ENCODE measurements around the gene SIVA1. TPM values are rescaled to one million over a fixed set of nuclear protein-coding genes. Genes with fewer than 3 reads are reported as not detected.
A peak's percentile ranks its signal among the peaks of the same experiment; 100 is the strongest.

The SIVA1 gene
- total RNA-seq, 2 donors from 2014 or later, result 137 to 238 TPM

DNA sequence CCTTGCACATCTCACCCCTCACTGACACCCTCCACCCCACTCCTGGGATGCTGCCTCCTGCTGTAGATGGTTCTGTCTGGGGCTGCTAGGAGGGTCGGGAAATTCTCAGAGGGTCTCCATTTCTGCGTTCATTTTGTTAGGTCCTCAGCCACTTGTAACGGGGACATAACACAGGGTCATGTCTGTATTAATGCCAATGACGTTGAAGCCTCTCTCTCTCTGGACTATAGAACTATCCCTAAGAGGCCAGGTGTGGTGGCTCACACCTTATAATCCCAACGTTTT is 14.6 kb downstream of the SIVA1 start:
- H3K9me3 ChIP-seq, result peaks cover 0 to 7% of the 10 kb centered on the region in 2 donors
- H3K27ac ChIP-seq, result no peak overlapping the region
- H3K4me1 ChIP-seq, result peaks cover 0 to 11% of the 10 kb centered on the region in 2 donors
- DNase-seq (ENCODE audit: low spot score), result no peak
- H3K27me3 ChIP-seq, result no peaks in the 10 kb centered on the region
- no peak for TF ChIP-seq CTCF (IDR thresholded peaks at IDR 0.05)
- H3K4me3 ChIP-seq, result no peak overlapping the region
- peaks cover 19% of the 10 kb centered on the region for H3K36me3 ChIP-seq

DNA sequence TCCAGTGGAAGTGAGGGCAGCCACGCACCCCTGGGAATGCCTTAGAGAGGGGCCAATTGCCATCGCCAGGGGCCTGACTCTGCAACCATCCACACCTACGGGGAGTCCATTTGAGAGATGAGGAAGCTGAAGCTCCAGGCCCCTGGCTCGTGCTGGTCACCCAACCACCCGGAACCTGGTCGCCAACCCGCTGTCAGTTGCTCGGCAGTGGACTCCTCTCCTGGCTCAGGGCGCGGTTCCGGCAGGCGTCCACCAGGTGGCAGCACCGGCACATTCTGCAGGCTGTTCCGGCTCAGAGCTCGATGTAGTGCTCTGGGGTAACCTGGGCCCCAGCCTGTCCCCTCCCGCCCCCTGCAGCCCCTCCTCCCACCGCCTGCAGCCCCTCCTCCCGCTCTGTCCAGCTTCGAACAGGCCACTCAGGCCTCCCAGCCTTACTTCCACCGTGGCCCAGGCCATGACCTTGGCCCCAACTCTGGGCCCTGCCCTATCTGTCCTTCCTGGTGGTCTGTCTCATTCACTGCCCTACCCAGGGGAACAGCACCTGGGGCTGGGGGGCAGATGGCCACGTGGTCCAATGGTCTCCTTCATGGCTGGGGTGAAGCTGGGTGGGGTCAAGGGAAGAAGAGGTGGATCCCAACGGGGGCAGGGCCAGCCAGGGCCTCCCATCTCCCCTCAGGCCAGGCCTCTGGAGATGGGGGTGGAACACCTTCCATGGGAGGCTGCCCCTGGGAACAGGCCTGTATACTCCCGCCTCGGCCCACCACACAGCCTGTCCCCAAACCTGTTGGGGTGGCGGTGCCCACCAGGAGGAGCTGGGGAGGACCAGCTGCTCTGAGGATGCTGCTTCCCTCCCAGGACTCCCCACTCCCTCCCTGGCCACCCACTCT is 15.7 kb downstream of the SIVA1 start:
- TF ChIP-seq CTCF (IDR thresholded peaks at IDR 0.05), result peak; percentile 96 to 98
- Histone ChIP-seq H3K27ac (peak overlapping the region in 1 of 2 donors; percentile 1), H3K9me3 (peaks cover 0 to 7% of the 10 kb centered on the region in 2 donors), H3K27me3 (no peaks in the 10 kb centered on the region), H3K36me3 (peaks cover 30% of the 10 kb centered on the region), H3K4me3 (no peak overlapping the region), H3K4me1 (peaks cover 0 to 11% of the 10 kb centered on the region in 2 donors)
- DNase-seq (ENCODE audit: low spot score), result peak; percentile 93

- no peak for TF ChIP-seq CTCF (IDR thresholded peaks at IDR 0.05)
- no peak overlapping the region for H3K27ac ChIP-seq
- DNase-seq (ENCODE audit: low spot score), result no peak
- peaks cover 0 to 11% of the 10 kb centered on the region in 2 donors for H3K4me1 ChIP-seq
- peaks cover 0 to 7% of the 10 kb centered on the region in 2 donors for H3K9me3 ChIP-seq
- H3K4me3 ChIP-seq, result no peak overlapping the region
- H3K27me3 ChIP-seq, result no peaks in the 10 kb centered on the region
- H3K36me3 ChIP-seq, result peaks cover 32% of the 10 kb centered on the region
Observed at GRCh38 chr14:104769324-104770071, 16.6 kb downstream of the SIVA1 start.

DNA sequence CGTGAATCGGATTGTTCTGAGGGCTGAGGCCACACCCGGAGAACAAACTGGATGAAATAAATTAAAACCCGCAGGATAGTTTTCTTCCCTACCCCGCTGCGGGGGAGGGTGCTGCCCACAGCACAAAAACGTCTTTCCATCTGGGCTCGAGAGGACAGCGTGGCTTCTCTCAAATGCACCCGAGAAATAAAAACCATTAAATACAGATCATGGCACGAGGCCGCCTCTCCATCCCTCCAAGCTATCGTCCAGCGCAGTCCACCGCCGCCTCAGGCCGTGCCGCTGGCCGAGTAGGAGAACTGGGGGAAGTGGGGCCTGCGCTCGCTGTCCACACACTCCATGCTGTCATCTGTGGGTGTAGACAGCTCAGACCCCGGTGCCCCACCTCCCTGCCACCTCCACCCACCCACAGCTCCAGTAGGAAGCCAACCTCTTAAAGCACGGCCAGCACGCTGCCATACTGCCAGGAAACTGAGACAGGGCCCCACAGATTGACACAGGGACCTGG is 17.2 kb downstream of the SIVA1 start:
- Histone ChIP-seq H3K36me3 (peaks cover 34% of the 10 kb centered on the region), H3K4me1 (peaks cover 0 to 11% of the 10 kb centered on the region in 2 donors), H3K9me3 (peaks cover 0 to 7% of the 10 kb centered on the region in 2 donors), H3K27me3 (no peaks in the 10 kb centered on the region), H3K27ac (no peak overlapping the region), H3K4me3 (no peak overlapping the region)
- DNase-seq (ENCODE audit: low spot score), result no peak
- TF ChIP-seq CTCF (IDR thresholded peaks at IDR 0.05), result no peak

DNA sequence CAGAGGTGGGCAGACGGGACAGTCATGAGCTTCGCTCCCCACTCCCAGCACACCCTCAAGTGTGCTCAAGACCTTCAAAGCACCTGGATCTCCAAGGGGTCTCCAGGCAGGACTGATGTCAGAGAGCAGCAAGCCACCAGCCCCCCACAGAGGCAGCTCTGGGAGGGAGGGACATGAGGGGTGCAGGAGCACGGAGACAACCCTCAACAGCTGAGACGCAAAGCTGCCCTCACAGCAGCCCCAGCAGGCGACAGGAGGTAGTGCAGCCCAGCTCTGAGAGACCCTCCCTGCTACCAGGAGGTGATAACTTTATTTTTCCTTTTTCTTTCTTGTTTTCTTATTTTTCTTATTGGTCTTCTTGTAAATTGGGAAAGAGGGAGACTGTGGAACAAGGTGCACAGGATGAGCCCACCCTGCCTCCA is 17.9 kb downstream of the SIVA1 start:
- Histone ChIP-seq H3K27me3 (no peaks in the 10 kb centered on the region), H3K27ac (no peak overlapping the region), H3K36me3 (peaks cover 39% of the 10 kb centered on the region), H3K4me1 (peaks cover 0 to 11% of the 10 kb centered on the region in 2 donors), H3K4me3 (no peak overlapping the region), H3K9me3 (peaks cover 0 to 7% of the 10 kb centered on the region in 2 donors)
- peak in 1 of 2 donors; percentile 35 for TF ChIP-seq CTCF (IDR thresholded peaks at IDR 0.05)
- DNase-seq (ENCODE audit: low spot score), result no peak
